ENCODE measurements around the gene RAB44.

Gene RAB44

GRCh38 chr6:36738108-36738507 lies 40.5 kb downstream of the RAB44 start:
- TF ChIP-seq CTCF (IDR thresholded peaks at IDR 0.05; ENCODE audit: extremely low read depth, missing control alignments), result no peak
- no peak for DNase-seq (ENCODE audit: low spot score)

- TF ChIP-seq CTCF (IDR thresholded peaks at IDR 0.05; ENCODE audit: extremely low read depth, missing control alignments), result no peak
- no peak for DNase-seq (ENCODE audit: low spot score)
Measured at GRCh38 chr6:36739947-36740817, 42.6 kb downstream of the RAB44 start.

GRCh38 chr6:36740818-36741179 lies 43.2 kb downstream of the RAB44 start:
- no peak for DNase-seq (ENCODE audit: low spot score)
- no peak for TF ChIP-seq CTCF (IDR thresholded peaks at IDR 0.05; ENCODE audit: extremely low read depth, missing control alignments)

GRCh38 chr6:36742146-36742545 lies 44.5 kb downstream of the RAB44 start:
- TF ChIP-seq CTCF (IDR thresholded peaks at IDR 0.05; ENCODE audit: extremely low read depth, missing control alignments), result no peak
- DNase-seq (ENCODE audit: low spot score), result no peak

- no peak for DNase-seq (ENCODE audit: low spot score)
Measured at GRCh38 chr6:36743032-36743431, 45.4 kb downstream of the RAB44 start.

GRCh38 chr6:36743538-36744303 lies 46.1 kb downstream of the RAB44 start:
- no peak for DNase-seq (ENCODE audit: low spot score)
- TF ChIP-seq CTCF (IDR thresholded peaks at IDR 0.05; ENCODE audit: extremely low read depth, missing control alignments), result no peak

More at GRCh38 chr6:36743032-36743431, 45.4 kb downstream of the RAB44 start:
- no peak for TF ChIP-seq CTCF (IDR thresholded peaks at IDR 0.05; ENCODE audit: extremely low read depth, missing control alignments)

- no peak for DNase-seq (ENCODE audit: low spot score)
- no peak for TF ChIP-seq CTCF (IDR thresholded peaks at IDR 0.05; ENCODE audit: extremely low read depth, missing control alignments)
Measured at GRCh38 chr6:36744304-36744673, 46.7 kb downstream of the RAB44 start.
